CMK (cell line): ENCODE data around the gene GDNF.
"Not testable (repeated sequence)": the region's sequence is repeated elsewhere in the genome, so short reads cannot be mapped to it uniquely, and the experiment has no call there.

Experiments used
- DNase-seq: peaks from one replicate; pipeline ENCODE4 v3.0.0-alpha.2; 2010; ENCODE audit warnings: low read depth

Gene GDNF

GRCh38 chr5:37816331-37816730 is 23.5 kb downstream of the GDNF start:
- DNase-seq: no peak

DNA sequence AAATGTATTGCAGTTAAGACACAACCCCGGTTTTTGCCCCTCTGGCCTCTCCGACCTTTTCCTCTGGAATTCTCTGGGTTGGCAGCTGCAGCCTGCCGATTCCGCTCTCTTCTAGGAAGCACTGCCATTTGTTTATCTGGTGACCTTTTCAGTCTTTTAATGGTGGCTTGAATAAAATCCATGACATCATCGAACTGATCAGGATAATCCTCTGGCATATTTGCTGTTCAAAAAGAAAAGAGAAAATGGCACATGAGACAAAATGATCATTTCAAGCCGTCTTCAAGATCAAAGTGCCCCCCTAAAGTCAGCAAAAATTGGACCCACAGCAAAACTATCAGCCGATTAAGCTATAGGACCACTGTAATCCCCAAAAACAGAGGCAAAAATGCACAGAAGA is 23.9 kb downstream of the GDNF start:
- DNase-seq: no peak

- DNase-seq: no peak
These were observed 25.1 kb downstream of the GDNF start for GRCh38 chr5:37814699-37815098.

DNA sequence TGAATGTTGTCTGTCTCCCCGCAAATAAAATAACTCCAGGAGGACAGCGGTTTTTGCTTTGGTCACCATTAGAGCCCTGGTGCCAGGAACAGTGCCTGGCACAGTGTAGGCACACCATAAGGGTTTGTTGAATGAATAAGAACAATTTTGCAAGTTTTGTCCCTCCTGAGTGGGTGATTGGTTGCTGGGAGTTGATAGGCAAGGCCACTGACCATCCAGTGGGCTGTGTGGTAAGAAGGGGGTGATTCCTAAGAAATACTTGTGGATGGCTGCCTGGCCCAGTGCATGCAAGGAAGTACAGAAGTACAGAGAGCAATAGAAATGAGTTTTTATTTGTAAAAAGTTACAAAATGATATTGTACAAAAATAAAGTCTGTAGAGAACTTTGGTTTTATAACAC is 27.5 kb downstream of the GDNF start:
- DNase-seq: no peak

GRCh38 chr5:37811866-37812265 is 28.0 kb downstream of the GDNF start:
- no peak for DNase-seq

DNA sequence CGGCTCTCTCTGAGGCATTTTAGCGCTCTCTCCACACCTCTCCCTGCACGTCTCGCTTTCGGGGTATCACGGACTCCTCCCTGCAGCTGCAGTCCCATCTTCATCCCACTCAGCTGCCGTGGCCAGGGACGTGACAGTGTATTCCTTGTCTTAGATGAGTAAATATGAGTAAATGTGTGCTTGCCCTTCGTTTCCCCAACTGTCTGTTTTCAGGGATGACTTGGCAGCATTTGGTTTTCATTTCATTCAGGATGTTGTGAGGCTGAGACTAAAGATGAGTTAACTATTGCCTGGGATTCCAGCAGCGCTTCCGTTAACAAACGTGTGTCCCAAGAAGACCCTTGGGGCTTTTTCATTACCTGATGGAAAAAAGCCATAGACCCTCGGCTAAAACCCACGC is 29.5 kb downstream of the GDNF start:
- DNase-seq: no peak

DNA sequence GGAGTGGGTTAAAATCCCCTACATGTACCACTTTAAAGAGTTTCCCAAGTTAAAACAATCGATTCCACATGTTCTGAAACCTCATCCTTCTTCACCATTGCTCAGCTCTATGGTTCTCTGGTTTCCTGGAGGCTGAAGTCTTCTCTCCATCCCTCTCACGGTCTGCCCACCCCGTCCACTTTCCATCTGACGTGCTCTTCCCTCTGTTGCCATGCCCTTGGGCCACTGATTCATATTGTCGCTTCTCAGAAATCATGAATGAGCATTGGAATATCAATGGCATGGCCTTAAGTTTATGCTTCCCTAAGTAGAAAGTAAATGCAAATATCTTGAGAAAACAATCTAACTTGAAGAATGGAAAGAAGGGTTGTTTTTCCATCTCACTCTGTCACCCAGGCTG is 30.9 kb downstream of the GDNF start:
- DNase-seq: no peak

- DNase-seq: no peak
These were observed 32.1 kb downstream of the GDNF start for GRCh38 chr5:37807621-37808301.

DNA sequence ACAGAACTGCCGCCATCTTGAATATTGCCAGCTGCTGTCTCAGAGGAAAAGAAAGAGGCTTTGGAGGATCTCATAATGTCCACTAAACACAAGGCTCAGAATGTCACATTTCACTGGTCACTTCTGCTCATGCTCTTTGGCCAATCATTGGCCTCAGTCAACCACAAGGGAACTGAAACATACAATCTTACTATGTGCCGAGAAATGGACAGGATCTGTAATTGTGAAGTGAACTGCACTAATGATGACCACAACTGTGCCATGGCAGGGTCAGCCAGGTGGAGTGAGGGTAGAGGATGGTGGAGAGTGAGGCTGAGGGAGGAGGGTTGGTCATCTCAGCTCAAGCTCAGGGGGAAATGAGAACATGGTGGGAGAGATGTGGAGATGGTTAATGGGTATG is 32.8 kb downstream of the GDNF start:
- no peak for DNase-seq

DNA sequence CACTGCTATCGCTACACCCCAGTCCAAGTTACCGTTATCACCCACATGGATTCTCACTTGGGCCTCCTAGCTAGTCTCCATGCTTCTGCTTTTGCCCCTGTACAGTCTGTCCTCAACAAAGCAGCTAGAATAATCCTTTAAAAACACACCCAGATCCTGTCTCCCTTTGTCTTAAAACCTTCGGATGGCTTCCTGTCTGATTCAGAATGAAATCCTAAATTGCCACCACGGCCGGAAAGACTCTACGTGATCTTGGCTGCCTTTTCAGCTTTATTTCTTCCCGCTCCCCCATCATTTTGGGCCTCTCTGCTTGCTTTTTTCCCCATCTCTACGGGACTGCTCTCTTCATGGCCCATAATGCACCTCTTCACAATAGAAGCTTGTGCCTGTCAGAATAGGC is 33.4 kb downstream of the GDNF start:
- no peak for DNase-seq

DNA sequence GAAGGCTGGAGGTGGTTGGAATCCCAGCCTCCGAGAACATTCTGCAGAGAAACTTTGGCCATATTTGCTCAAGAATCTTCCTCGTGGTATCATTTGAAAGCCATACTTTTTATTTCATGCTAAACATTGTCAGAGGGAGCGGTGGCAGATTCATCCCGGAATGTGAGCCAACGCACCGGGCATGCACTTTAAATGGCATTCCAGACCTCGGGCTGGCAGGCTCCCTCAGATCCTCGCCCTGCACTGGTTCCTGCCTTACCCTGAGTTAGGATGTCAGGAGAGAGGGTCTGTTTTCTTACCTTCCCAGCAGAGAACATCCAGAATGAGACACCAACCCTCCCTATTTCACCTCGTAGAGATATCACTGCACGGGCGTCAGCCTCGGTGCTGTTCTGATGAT is 33.8 kb downstream of the GDNF start:
- no peak for DNase-seq

DNA sequence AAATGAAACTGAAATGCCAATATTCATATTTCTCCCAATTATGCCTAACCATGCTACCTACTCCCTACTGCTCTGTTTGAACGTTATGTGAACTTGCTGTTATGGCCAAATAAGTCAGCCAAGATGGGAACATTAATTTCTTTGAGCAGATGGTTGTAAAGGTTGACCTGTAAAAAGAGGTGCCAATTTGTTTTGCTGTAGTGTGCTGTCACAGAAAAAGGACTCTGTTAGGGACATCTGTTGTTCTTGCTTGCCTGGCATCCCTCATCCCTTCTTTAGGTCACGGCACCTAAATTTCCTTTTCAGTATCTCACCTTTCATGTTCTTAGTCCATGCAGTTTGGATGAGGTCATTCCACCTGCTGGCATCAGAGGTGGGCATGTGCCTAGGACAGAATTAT is 35.4 kb downstream of the GDNF start:
- DNase-seq: no peak

DNA sequence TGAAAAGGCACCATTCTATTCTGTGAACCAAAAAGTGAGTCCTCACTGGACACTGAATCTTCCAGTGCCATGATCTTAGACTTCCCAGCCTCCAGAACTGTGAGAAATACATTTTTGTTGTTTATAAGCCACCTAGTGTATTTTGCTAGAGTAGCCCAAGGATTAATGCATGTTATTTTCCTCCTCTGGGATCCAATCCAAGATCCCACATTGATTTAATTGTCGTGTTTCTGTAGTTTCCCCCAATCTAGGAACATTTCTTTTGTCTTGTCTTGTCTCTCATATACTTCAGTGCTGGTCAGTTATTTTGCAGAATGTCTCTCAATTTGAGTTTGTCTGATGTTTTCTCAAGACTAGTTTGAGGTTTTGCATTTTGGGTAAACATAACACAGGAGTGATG is 36.4 kb downstream of the GDNF start:
- DNase-seq: no peak

GRCh38 chr5:37801521-37801920 is 38.3 kb downstream of the GDNF start:
- no peak for DNase-seq

- DNase-seq: no peak
These were observed 39.9 kb downstream of the GDNF start for GRCh38 chr5:37799865-37800421.

DNA sequence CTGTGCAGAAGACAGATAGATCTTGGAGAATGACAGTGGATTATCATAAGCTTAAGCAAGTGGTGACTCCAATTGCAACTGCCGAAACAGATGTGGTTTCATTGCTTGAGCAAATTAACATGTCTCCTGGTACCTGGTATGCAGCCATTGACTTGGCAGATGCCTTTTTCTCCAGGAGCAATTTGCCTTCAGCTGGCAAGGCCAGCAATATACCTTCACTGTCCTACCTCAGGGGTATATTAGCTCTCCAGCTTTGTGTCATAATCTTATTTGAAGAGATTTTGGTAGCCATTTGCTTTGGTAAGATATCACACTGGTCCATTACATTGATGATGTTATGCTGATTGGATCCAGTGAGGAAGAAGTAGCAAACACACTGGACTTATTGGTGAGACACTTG is 43.4 kb downstream of the GDNF start:
- not testable (repeated sequence) for DNase-seq

GRCh38 chr5:37795292-37795691 is 44.5 kb downstream of the GDNF start:
- DNase-seq: not testable (repeated sequence)

- no peak for DNase-seq
These were observed 46.7 kb downstream of the GDNF start for GRCh38 chr5:37792975-37793631.

- DNase-seq: no peak
These were observed 48.5 kb downstream of the GDNF start for GRCh38 chr5:37791321-37791720.

DNA sequence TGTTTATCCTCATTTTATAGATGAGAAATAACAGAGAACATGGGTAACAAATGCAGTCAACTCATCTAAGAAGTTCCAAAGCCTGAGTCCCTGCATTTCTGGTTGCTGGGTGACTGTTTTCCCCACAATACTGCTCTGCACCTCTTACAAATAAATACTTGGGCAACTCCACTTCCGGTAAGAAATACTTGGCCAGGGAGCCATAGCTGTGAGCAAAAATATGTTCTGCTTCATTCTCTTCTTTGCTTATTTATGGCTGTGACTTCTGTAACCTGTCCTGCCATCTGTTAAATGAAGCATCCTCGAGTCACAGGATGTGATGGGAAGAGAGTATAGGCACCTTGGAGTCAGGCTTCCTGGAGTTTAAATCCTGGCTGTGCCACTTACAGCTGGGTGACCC is 49.9 kb downstream of the GDNF start:
- no peak for DNase-seq

DNA sequence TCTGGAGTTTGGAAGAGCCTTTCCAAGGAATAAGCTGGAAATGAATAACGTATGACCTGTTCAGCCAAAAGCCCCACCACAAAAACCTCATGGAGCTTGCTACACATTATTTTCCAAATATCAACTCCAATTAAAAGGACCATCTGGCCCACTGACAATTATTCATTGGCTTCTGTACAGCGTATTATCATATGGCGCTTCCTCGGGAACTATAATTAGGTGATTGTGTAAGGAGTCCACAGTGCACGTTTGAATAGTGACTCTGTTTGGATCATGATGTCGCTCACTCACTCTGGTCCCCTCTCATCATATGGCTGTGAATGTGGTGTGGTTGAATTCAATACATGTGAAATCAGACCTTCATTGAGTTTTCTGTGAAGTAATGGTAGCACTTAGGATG is 52.1 kb downstream of the GDNF start:
- DNase-seq: no peak

GRCh38 chr5:37786862-37787519 is 52.9 kb downstream of the GDNF start:
- no peak for DNase-seq

DNA sequence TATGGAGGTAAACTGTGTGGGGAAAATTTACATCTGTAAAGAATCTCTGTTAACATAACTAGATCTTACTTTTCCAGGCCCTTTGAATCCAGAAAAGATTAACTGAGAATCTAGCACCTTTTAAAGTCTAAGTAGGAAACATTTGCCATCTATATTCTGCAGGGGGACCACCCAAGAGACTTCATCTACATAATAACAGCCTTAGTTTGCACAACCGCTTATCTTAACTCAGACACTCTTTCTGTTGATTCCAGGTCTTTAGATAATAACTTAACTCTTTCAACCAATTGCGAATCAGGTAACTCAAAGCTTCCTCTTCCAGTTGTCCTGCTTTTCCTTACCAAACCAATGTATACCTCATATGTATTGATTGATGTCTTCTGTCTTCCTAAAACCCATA is 53.4 kb downstream of the GDNF start:
- DNase-seq: no peak
